CD4-positive, alpha-beta memory T cell (primary cell): ENCODE measurements around the gene LCE7A. TPM values are rescaled to one million over a fixed set of nuclear protein-coding genes. Genes with fewer than 3 reads are reported as not detected.

Experiments
- CTCF ChIA-PET: fragments of 350-600 bp; sonication (Branson Sonifier 250); formaldehyde crosslinking; loops from one replicate; lab custom pipeline; 2021; ENCODE audit warnings: inconsistent platforms; ENCODE audit not compliant: partially characterized antibody; lab: Charles Lee
- POLR2A ChIA-PET: fragments of 350-600 bp; sonication (Branson Sonifier 250); formaldehyde crosslinking; loops from one replicate; lab custom pipeline; 2021; ENCODE audit not compliant: partially characterized antibody; lab: Charles Lee
- DNase-seq, 5 donors: peaks; one replicate each; pipeline versions ENCODE4 v3.0.0 to v3.0.0-alpha.2; 2020 to 2022; ENCODE audit warnings: mixed read lengths in 1 of 5
- H3K27ac ChIP-seq: one replicate; pipeline ENCODE4 v1.7.0; 2013; ENCODE audit warnings: low read depth, low read length
- H3K27me3 ChIP-seq: 2 replicates; pipeline ENCODE4 v1.7.0; 2013; ENCODE audit warnings: mild to moderate bottlenecking, low read length, moderate library complexity; ENCODE audit not compliant: insufficient read depth
- H3K36me3 ChIP-seq: 2 replicates; pipeline ENCODE4 v1.7.0; 2013; ENCODE audit warnings: mild to moderate bottlenecking, low read length, moderate library complexity; ENCODE audit not compliant: insufficient read depth
- H3K4me1 ChIP-seq: 2 replicates; pipeline ENCODE4 v1.7.0; 2013; ENCODE audit warnings: mild to moderate bottlenecking, low read length, moderate library complexity; ENCODE audit not compliant: insufficient read depth
- H3K4me3 ChIP-seq, 2 donors: one replicate each; pipeline ENCODE4 v1.7.0; 2013; ENCODE audit warnings: low read length in 2 of 2, mild to moderate bottlenecking in 1 of 2
- H3K9me3 ChIP-seq, 2 donors: one replicate each; pipeline ENCODE4 v1.7.0; 2013; ENCODE audit warnings: low read length in 2 of 2, control low read depth in 1 of 2; ENCODE audit not compliant: control insufficient read depth in 1 of 2
- H3K27ac Mint-ChIP-seq, 7 donors: one replicate each; pipeline ENCODE4 v1.8.0; 2020 to 2021; ENCODE audit warnings: mixed read lengths in 7 of 7, mild to moderate bottlenecking in 6 of 7, inconsistent platforms in 3 of 7, moderate library complexity in 3 of 7
- H3K27me3 Mint-ChIP-seq, 2 donors: one replicate each; pipeline ENCODE4 v1.8.0; 2020 to 2021; ENCODE audit warnings: mixed read lengths in 2 of 2
- H3K36me3 Mint-ChIP-seq, 2 donors: one replicate each; pipeline ENCODE4 v1.8.0; 2020 to 2021; ENCODE audit warnings: mixed read lengths in 2 of 2, inconsistent platforms in 1 of 2, mild to moderate bottlenecking in 1 of 2
- H3K4me1 Mint-ChIP-seq, 4 donors: one replicate each; pipeline ENCODE4 v1.8.0; 2020 to 2021; ENCODE audit warnings: mixed read lengths in 4 of 4, mild to moderate bottlenecking in 1 of 4
- H3K4me3 Mint-ChIP-seq, 8 donors: one replicate each; pipeline ENCODE4 v1.8.0; 2020 to 2021; ENCODE audit warnings: mixed read lengths in 8 of 8, mild to moderate bottlenecking in 7 of 8, moderate library complexity in 6 of 8, inconsistent platforms in 3 of 8
- H3K9me3 Mint-ChIP-seq, 8 donors: one replicate each; pipeline ENCODE4 v1.8.0; 2020 to 2021; ENCODE audit warnings: mixed read lengths in 8 of 8, mild to moderate bottlenecking in 5 of 8, inconsistent platforms in 3 of 8, moderate library complexity in 1 of 8
- intact Hi-C: fragments of 100-400 bp; cut with micrococcal nuclease; formaldehyde crosslinking; loops from one replicate; pipeline ENCODE4 v1.15.1; 2023
- polyA plus RNA-seq, 2 donors: library from polyadenylated mRNA; unstranded; fragments of 300-500 nt; fragmentation: Illumina TruSeq; gene quantifications; one replicate each; pipeline ENCODE4 v1.2.3, GENCODE V29; 2021
- total RNA-seq, 2 experiments: library from RNA; stranded (reverse); gene quantifications; one replicate each; pipeline ENCODE4 v1.2.3, GENCODE V29; 2021

Gene LCE7A
- total and polyA plus RNA-seq, 4 experiments from 2014 or later: not detected

DNA sequence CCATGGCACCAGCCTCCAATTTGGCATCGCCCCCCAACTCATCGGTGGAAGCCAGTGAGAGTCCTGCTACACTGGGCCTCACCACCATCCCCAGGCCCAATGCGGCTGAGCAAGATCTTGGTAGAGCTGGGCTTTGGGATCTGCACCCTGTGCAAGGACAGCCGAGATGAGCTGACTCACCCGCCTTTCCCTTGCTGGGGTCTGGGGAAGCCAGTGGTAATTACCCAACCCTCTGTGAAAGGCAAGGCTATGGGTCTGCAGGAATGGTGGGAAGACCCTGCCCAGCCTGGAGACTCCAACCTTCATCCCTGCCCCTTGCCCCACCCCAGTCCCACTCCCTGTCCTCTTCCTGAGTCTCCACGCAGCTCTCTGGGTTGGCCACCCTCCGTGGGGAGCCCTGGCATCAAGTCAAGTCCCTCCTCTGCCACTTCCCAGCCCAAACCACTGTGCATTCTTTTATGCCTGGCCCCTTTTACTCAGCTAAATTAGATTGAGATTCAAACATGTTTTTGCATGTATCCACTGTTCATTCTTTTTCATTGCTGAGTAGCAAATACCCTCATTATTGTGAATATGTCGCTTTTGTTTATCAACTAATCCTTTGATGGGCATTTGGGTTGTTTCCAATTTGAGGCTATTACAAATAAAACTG lies 27.1 kb downstream of the LCE7A start:
- DNase-seq: no peak
- CTCF ChIA-PET: interaction anchor here (1.1 kb wide), 1 partner anchor 11 kb away, joined by 3 read pairs; no protein-coding TSS in a partner anchor
- POLR2A ChIA-PET: no interaction called here
- Histone ChIP-seq H3K9me3 (no peaks in the 10 kb centered on the region), H3K27me3 (no peaks in the 10 kb centered on the region), H3K36me3 (no peaks in the 10 kb centered on the region), H3K4me1 (no peaks in the 10 kb centered on the region), H3K27ac (no peak overlapping the region), H3K4me3 (no peak overlapping the region)
- no peaks in the 10 kb centered on the region for H3K9me3 Mint-ChIP-seq
- H3K4me1 Mint-ChIP-seq: no peaks in the 10 kb centered on the region
- H3K36me3 Mint-ChIP-seq: no peaks in the 10 kb centered on the region
- intact Hi-C loops: no loop called here
- no peak overlapping the region for H3K4me3 Mint-ChIP-seq
- no peak overlapping the region for H3K27ac Mint-ChIP-seq
- peaks cover 11 to 12% of the 10 kb centered on the region in 2 donors for H3K27me3 Mint-ChIP-seq

- POLR2A ChIA-PET: interaction anchor here (0.6 kb wide), 1 partner anchor 11 kb away, joined by 4 read pairs; no protein-coding TSS in a partner anchor
- H3K27me3 Mint-ChIP-seq: peaks cover 11 to 12% of the 10 kb centered on the region in 2 donors
- intact Hi-C loops: no loop called here
Measured at GRCh38 chr1:152888126-152888525, 28.3 kb downstream of the LCE7A start.

DNA sequence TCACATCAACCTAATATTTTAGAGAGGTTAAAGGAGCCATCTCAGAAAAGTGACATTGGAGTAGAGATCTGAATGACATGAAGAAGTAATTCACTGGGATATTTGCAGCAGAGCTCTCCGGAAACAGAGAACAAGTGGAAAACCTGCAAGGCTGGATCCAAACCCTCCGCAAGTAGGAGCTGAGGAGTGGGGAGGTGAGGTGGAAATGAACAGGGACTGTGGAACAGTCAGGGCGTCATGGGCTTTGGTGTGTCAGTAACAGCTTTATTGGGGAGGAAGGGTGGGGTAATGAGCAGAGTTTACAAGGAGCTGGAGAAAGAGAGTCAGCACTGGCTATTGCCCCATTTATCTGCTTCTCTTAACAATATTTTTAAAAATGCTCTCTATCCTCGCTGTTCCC lies 39.2 kb downstream of the LCE7A start:
- H3K27ac Mint-ChIP-seq: no peak overlapping the region
- ChIA-PET POLR2A (interaction anchor here (0.7 kb wide), 1 partner anchor 11 kb away, joined by 4 read pairs; no protein-coding TSS in a partner anchor), CTCF (no interaction called here)
- peaks cover 0 to 1% (median 0%) of the 10 kb centered on the region in 8 donors for H3K9me3 Mint-ChIP-seq
- no peaks in the 10 kb centered on the region for H3K4me1 Mint-ChIP-seq
- H3K27me3 Mint-ChIP-seq: peaks cover 13 to 39% of the 10 kb centered on the region in 2 donors
- Histone ChIP-seq H3K9me3 (no peaks in the 10 kb centered on the region), H3K4me3 (no peak overlapping the region), H3K27me3 (no peaks in the 10 kb centered on the region), H3K36me3 (no peaks in the 10 kb centered on the region), H3K4me1 (no peaks in the 10 kb centered on the region), H3K27ac (no peak overlapping the region)
- H3K4me3 Mint-ChIP-seq: no peak overlapping the region
- intact Hi-C loops: no loop called here
- DNase-seq: no peak
- H3K36me3 Mint-ChIP-seq: no peaks in the 10 kb centered on the region

More at GRCh38 chr1:152888126-152888525, 28.3 kb downstream of the LCE7A start:
- H3K4me1 Mint-ChIP-seq: no peaks in the 10 kb centered on the region
- no peak overlapping the region for H3K4me3 Mint-ChIP-seq
- no peaks in the 10 kb centered on the region for H3K9me3 Mint-ChIP-seq
- Histone ChIP-seq H3K4me3 (no peak overlapping the region), H3K36me3 (no peaks in the 10 kb centered on the region), H3K27me3 (no peaks in the 10 kb centered on the region), H3K27ac (no peak overlapping the region), H3K9me3 (no peaks in the 10 kb centered on the region), H3K4me1 (no peaks in the 10 kb centered on the region)
- H3K27ac Mint-ChIP-seq: no peak overlapping the region
- H3K36me3 Mint-ChIP-seq: no peaks in the 10 kb centered on the region
- no peak for DNase-seq
- CTCF ChIA-PET: no interaction called here

DNA sequence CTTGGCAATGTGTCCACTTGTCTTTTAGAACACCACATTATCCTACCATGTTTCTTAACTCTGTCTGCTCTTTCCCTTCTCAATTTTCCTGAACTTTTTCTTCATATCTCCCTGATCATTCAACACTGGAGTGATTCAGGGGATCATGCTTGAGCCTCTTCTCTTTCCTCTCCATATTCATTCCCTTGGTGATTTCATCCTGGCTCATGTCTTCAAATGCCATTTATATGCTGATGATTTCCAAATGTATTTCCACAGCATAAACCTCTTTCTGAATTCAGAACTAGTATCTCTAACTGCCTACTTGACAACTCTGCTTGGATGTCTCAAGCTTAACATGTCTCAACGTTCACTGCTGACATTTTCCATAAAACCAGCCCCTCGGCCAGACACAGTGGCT lies 40.1 kb downstream of the LCE7A start:
- no peaks in the 10 kb centered on the region for H3K9me3 ChIP-seq
- H3K4me3 Mint-ChIP-seq: no peak overlapping the region
- no peak overlapping the region for H3K4me3 ChIP-seq
- no peak overlapping the region for H3K27ac ChIP-seq
- H3K4me1 ChIP-seq: no peaks in the 10 kb centered on the region
- no peak overlapping the region for H3K27ac Mint-ChIP-seq
- no peaks in the 10 kb centered on the region for H3K27me3 ChIP-seq
- no peaks in the 10 kb centered on the region for H3K36me3 ChIP-seq
- peaks cover 9 to 34% of the 10 kb centered on the region in 2 donors for H3K27me3 Mint-ChIP-seq
- no peak for DNase-seq
- ChIA-PET CTCF (no interaction called here), POLR2A (no interaction called here)
- H3K9me3 Mint-ChIP-seq: peaks cover 0 to 1% (median 0%) of the 10 kb centered on the region in 8 donors
- intact Hi-C loops: no loop called here
- no peaks in the 10 kb centered on the region for H3K36me3 Mint-ChIP-seq
- no peaks in the 10 kb centered on the region for H3K4me1 Mint-ChIP-seq

GRCh38 chr1:152901631-152902030 lies 41.8 kb downstream of the LCE7A start:
- Mint-ChIP-seq H3K36me3 (no peaks in the 10 kb centered on the region), H3K9me3 (peaks cover 0 to 3% (median 0%) of the 10 kb centered on the region in 8 donors), H3K27me3 (peaks cover 19 to 31% of the 10 kb centered on the region in 2 donors), H3K4me3 (no peak overlapping the region), H3K27ac (no peak overlapping the region), H3K4me1 (no peaks in the 10 kb centered on the region)
- ChIA-PET POLR2A (no interaction called here), CTCF (no interaction called here)
- intact Hi-C loops: no loop called here
- Histone ChIP-seq H3K36me3 (no peaks in the 10 kb centered on the region), H3K27me3 (no peaks in the 10 kb centered on the region), H3K4me3 (no peak overlapping the region), H3K27ac (no peak overlapping the region), H3K9me3 (no peaks in the 10 kb centered on the region), H3K4me1 (no peaks in the 10 kb centered on the region)
- DNase-seq: no peak

GRCh38 chr1:152902636-152903035 lies 42.8 kb downstream of the LCE7A start:
- no peaks in the 10 kb centered on the region for H3K36me3 Mint-ChIP-seq
- intact Hi-C loops: no loop called here
- H3K27ac ChIP-seq: no peak overlapping the region
- H3K4me3 Mint-ChIP-seq: no peak overlapping the region
- H3K36me3 ChIP-seq: no peaks in the 10 kb centered on the region
- H3K4me3 ChIP-seq: no peak overlapping the region
- no peaks in the 10 kb centered on the region for H3K27me3 ChIP-seq
- ChIA-PET POLR2A (no interaction called here), CTCF (no interaction called here)
- H3K4me1 Mint-ChIP-seq: no peaks in the 10 kb centered on the region
- peaks cover 23 to 25% of the 10 kb centered on the region in 2 donors for H3K27me3 Mint-ChIP-seq
- peaks cover 0 to 3% (median 0%) of the 10 kb centered on the region in 8 donors for H3K9me3 Mint-ChIP-seq
- no peaks in the 10 kb centered on the region for H3K4me1 ChIP-seq
- no peak overlapping the region for H3K27ac Mint-ChIP-seq
- no peaks in the 10 kb centered on the region for H3K9me3 ChIP-seq
- DNase-seq: no peak

- Histone ChIP-seq H3K9me3 (no peaks in the 10 kb centered on the region), H3K27me3 (no peaks in the 10 kb centered on the region), H3K36me3 (no peaks in the 10 kb centered on the region), H3K27ac (no peak overlapping the region), H3K4me3 (no peak overlapping the region), H3K4me1 (no peaks in the 10 kb centered on the region)
- Mint-ChIP-seq H3K9me3 (peaks cover 0 to 5% (median 0%) of the 10 kb centered on the region in 8 donors), H3K4me3 (no peak overlapping the region), H3K36me3 (no peaks in the 10 kb centered on the region), H3K4me1 (no peaks in the 10 kb centered on the region), H3K27ac (no peak overlapping the region), H3K27me3 (peaks cover 22 to 34% of the 10 kb centered on the region in 2 donors)
- intact Hi-C loops: no loop called here
- no peak for DNase-seq
- CTCF ChIA-PET: no interaction called here
- POLR2A ChIA-PET: no interaction called here
Measured at GRCh38 chr1:152904688-152905440, 45.1 kb downstream of the LCE7A start.
